Glomerular endothelial cell (primary cell): Measurements from ENCODE around the gene HIGD2B. TPM values are rescaled to one million over a fixed set of nuclear protein-coding genes. Genes with fewer than 3 reads are reported as not detected.
"Not testable (repeated sequence)": the region's sequence is repeated elsewhere in the genome, so short reads cannot be mapped to it uniquely, and the experiment has no call there.

Experiments used
- DNase-seq: peaks from one replicate; pipeline ENCODE4 v3.0.0-alpha.2; 2011; ENCODE audit warnings: low read depth, low spot score; ENCODE audit errors: extremely low read depth
- total RNA-seq: library from RNA; depleted of rRNA; stranded (reverse); fragments of >200 nt; gene quantifications from 2 replicates; pipeline ENCODE4 v1.2.3, GENCODE V29; 2015

HIGD2B gene
- not detected in 2 replicates for total RNA-seq

GRCh38 chr15:72685925-72686794, at the start of gene HIGD2B, which contains the start of gene BBS4:
Gene HIGD2B (minus strand): TSS chr15:72686182. CDS start chr15:72676374, 9,808 bp downstream.
Gene BBS4 (plus strand): TSS chr15:72686207. CDS start chr15:72686228, 21 bp downstream.
- DNase-seq, result peak; percentile 39

- DNase-seq, result no peak
Measured at GRCh38 chr15:72735111-72735510, 49.1 kb upstream of the HIGD2B start.

- DNase-seq, result no peak
Measured at GRCh38 chr15:72733941-72734738, 48.2 kb upstream of the HIGD2B start.

- DNase-seq, result no peak
Measured at GRCh38 chr15:72732516-72732915, 46.5 kb upstream of the HIGD2B start.

GRCh38 chr15:72732086-72732485, 46.1 kb upstream of the HIGD2B start:
- no peak for DNase-seq

GRCh38 chr15:72728821-72729220, 42.8 kb upstream of the HIGD2B start:
- DNase-seq, result no peak

- DNase-seq, result not testable (repeated sequence)
Measured at GRCh38 chr15:72728249-72728648, 42.3 kb upstream of the HIGD2B start.

- DNase-seq, result no peak
Measured at GRCh38 chr15:72727154-72727553, 41.2 kb upstream of the HIGD2B start.

- DNase-seq, result not testable (repeated sequence)
Measured at GRCh38 chr15:72725851-72726250, 39.9 kb upstream of the HIGD2B start.

GRCh38 chr15:72725446-72725845, 39.5 kb upstream of the HIGD2B start:
- DNase-seq, result no peak

GRCh38 chr15:72724028-72724427, 38.0 kb upstream of the HIGD2B start:
- no peak for DNase-seq

- DNase-seq, result peak; percentile 39
Measured at GRCh38 chr15:72722071-72722696, 36.2 kb upstream of the HIGD2B start.

GRCh38 chr15:72708551-72709303, 22.7 kb upstream of the HIGD2B start:
- DNase-seq, result not testable (repeated sequence)

GRCh38 chr15:72706266-72706665, 20.3 kb upstream of the HIGD2B start:
- DNase-seq, result no peak

GRCh38 chr15:72700076-72700475, 14.1 kb upstream of the HIGD2B start:
- DNase-seq, result no peak

GRCh38 chr15:72698938-72699337, 13.0 kb upstream of the HIGD2B start:
- no peak for DNase-seq

GRCh38 chr15:72690938-72691337, 5.0 kb upstream of the HIGD2B start:
- no peak for DNase-seq

GRCh38 chr15:72688697-72689096, 2.7 kb upstream of the HIGD2B start:
- DNase-seq, result no peak

GRCh38 chr15:72685301-72685924, 569 bp downstream of the HIGD2B start:
- peak; percentile 3 for DNase-seq

GRCh38 chr15:72682772-72683171, 3.2 kb downstream of the HIGD2B start:
- no peak for DNase-seq
